Upper lobe of left lung (tissue), 6 donors: ENCODE data around the gene HSD17B11. TPM values are rescaled to one million over a fixed set of nuclear protein-coding genes. Genes with fewer than 3 reads are reported as not detected.
"Not testable (repeated sequence)": the region's sequence is repeated elsewhere in the genome, so short reads cannot be mapped to it uniquely, and the experiment has no call there.

Experiments
- ATAC-seq, 2 donors: fragments of 200-7000 bp; cut with Tn5 transposase; one replicate each; pipeline ENCODE4 v1.9.1; 2022; ENCODE audit warnings: mild to moderate bottlenecking in 2 of 2, moderate library complexity in 2 of 2; ENCODE audit not compliant: low FRiP score in 2 of 2
- DNase-seq, 2 donors: peaks; one replicate each; pipeline ENCODE4 v3.0.0-alpha.2; 2019 to 2020
- H3K27ac ChIP-seq, 4 donors: fragments of 200-600 bp; sonication (generic); one replicate each; pipeline ENCODE4 v1.5.1; 2016 to 2019
- H3K27me3 ChIP-seq, 4 donors: fragments of 200-600 bp; sonication (generic); one replicate each; pipeline ENCODE4 v1.5.1; 2017 to 2019
- H3K36me3 ChIP-seq, 4 donors: fragments of 200-600 bp; sonication (generic); one replicate each; pipeline ENCODE4 v1.5.1; 2016 to 2019
- H3K4me1 ChIP-seq, 4 donors: fragments of 200-600 bp; sonication (generic); one replicate each; pipeline ENCODE4 v1.5.1; 2018 to 2019
- H3K4me3 ChIP-seq, 4 donors: fragments of 200-600 bp; sonication (generic); one replicate each; pipeline ENCODE4 v1.5.1; 2017 to 2019; ENCODE audit warnings: mild to moderate bottlenecking in 2 of 4, moderate library complexity in 1 of 4
- H3K9me3 ChIP-seq, 4 donors: fragments of 200-600 bp; sonication (generic); one replicate each; pipeline ENCODE4 v1.5.1; 2018 to 2019
- EP300 ChIP-seq, 4 donors: sonication (generic); formaldehyde crosslinking; IDR thresholded peaks; one replicate each; pipeline ENCODE4 v1.5.1; 2017; ENCODE audit warnings: antibody characterized with exemption in 4 of 4, control low read depth in 2 of 4
- POLR2A ChIP-seq, 4 donors: fragments of 450-650 bp; IDR thresholded peaks; one replicate each; pipeline ENCODE4 v1.5.1; 2016 to 2017; ENCODE audit warnings: antibody characterized with exemption in 4 of 4, mild to moderate bottlenecking in 2 of 4
- POLR2AphosphoS5 ChIP-seq, 2 donors: sonication (generic); formaldehyde crosslinking; IDR thresholded peaks; one replicate each; pipeline ENCODE4 v1.5.1; 2017; ENCODE audit warnings: antibody characterized with exemption in 2 of 2
- WGBS, 2 donors: methylation state at CpG; one replicate each; pipeline ENCODE4 v1.1.5; 2017 to 2018; 5-methylcytosine and 5-hydroxymethylcytosine counted together
- total RNA-seq, 6 donors: library from RNA; depleted of rRNA in 4 of 6; stranded (reverse); fragments of >200 nt in 4 of 6; gene quantifications; one replicate each; pipeline versions ENCODE4 v1.1.0 to v1.2.1, GENCODE V29; 2016 to 2021
- TF ChIP-seq, protein P1 (sequence below), 6 experiments: fragments of 450-650 bp in 4 of 6; fragments of 200-600 bp in 2 of 6; sonication (generic) in 2 of 6; IDR thresholded peaks; one replicate each; pipeline ENCODE4 v1.5.1; 2016 to 2019; ENCODE audit warnings: antibody characterized with exemption in 6 of 6
- donor health status: DM: no; HTN: no; CAD: no; lungs with moderate emphysema.
- donor health status: DM: no; HTN: yes; CAD: no; lungs with severe emphysema.

HSD17B11 gene
- total RNA-seq, 6 donors from 2014 or later: 24.4 to 166 (median 93.2) TPM

GRCh38 chr4:87414816-87415215 lies 23.8 kb upstream of the HSD17B11 start:
- Histone ChIP-seq H3K36me3 (no peaks in the 10 kb centered on the region), H3K9me3 (no peaks in the 10 kb centered on the region), H3K4me1 (no peaks in the 10 kb centered on the region), H3K27ac (no peak overlapping the region), H3K4me3 (no peak overlapping the region), H3K27me3 (no peaks in the 10 kb centered on the region)
- ATAC-seq: no peak
- no peak for TF ChIP-seq EP300 (IDR thresholded peaks at IDR 0.05)
- TF ChIP-seq POLR2AphosphoS5 (IDR thresholded peaks at IDR 0.05): no peak
- TF ChIP-seq, protein P1, sequence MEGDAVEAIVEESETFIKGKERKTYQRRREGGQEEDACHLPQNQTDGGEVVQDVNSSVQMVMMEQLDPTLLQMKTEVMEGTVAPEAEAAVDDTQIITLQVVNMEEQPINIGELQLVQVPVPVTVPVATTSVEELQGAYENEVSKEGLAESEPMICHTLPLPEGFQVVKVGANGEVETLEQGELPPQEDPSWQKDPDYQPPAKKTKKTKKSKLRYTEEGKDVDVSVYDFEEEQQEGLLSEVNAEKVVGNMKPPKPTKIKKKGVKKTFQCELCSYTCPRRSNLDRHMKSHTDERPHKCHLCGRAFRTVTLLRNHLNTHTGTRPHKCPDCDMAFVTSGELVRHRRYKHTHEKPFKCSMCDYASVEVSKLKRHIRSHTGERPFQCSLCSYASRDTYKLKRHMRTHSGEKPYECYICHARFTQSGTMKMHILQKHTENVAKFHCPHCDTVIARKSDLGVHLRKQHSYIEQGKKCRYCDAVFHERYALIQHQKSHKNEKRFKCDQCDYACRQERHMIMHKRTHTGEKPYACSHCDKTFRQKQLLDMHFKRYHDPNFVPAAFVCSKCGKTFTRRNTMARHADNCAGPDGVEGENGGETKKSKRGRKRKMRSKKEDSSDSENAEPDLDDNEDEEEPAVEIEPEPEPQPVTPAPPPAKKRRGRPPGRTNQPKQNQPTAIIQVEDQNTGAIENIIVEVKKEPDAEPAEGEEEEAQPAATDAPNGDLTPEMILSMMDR (IDR thresholded peaks at IDR 0.05): no peak
- no peak for TF ChIP-seq POLR2A (IDR thresholded peaks at IDR 0.05)
- DNase-seq: no peak

- H3K36me3 ChIP-seq: no peaks in the 10 kb centered on the region
- no peaks in the 10 kb centered on the region for H3K27me3 ChIP-seq
- no peak overlapping the region for H3K27ac ChIP-seq
- ATAC-seq: no peak
- WGBS, 2 donors: 79 to 91% methylated on average over 2 of the region's 2 CpGs
- H3K4me1 ChIP-seq: no peaks in the 10 kb centered on the region
- H3K9me3 ChIP-seq: no peaks in the 10 kb centered on the region
- TF ChIP-seq POLR2A (IDR thresholded peaks at IDR 0.05): no peak
- no peak for TF ChIP-seq EP300 (IDR thresholded peaks at IDR 0.05)
- TF ChIP-seq, protein P1 (IDR thresholded peaks at IDR 0.05): no peak
- TF ChIP-seq POLR2AphosphoS5 (IDR thresholded peaks at IDR 0.05): no peak
- no peak overlapping the region for H3K4me3 ChIP-seq
- no peak for DNase-seq
Observed at GRCh38 chr4:87410679-87411078, 19.7 kb upstream of the HSD17B11 start.

- Histone ChIP-seq H3K27me3 (no peaks in the 10 kb centered on the region), H3K9me3 (no peaks in the 10 kb centered on the region), H3K4me3 (no peak overlapping the region), H3K36me3 (no peaks in the 10 kb centered on the region), H3K4me1 (no peaks in the 10 kb centered on the region), H3K27ac (no peak overlapping the region)
- WGBS, 2 donors: 37 to 44% methylated on average over 2 of the region's 2 CpGs
- no peak for ATAC-seq
- TF ChIP-seq EP300 (IDR thresholded peaks at IDR 0.05): no peak
- TF ChIP-seq POLR2AphosphoS5 (IDR thresholded peaks at IDR 0.05): no peak
- TF ChIP-seq, protein P1 (IDR thresholded peaks at IDR 0.05): no peak
- no peak for DNase-seq
Observed at GRCh38 chr4:87410157-87410556, 19.2 kb upstream of the HSD17B11 start.

DNA sequence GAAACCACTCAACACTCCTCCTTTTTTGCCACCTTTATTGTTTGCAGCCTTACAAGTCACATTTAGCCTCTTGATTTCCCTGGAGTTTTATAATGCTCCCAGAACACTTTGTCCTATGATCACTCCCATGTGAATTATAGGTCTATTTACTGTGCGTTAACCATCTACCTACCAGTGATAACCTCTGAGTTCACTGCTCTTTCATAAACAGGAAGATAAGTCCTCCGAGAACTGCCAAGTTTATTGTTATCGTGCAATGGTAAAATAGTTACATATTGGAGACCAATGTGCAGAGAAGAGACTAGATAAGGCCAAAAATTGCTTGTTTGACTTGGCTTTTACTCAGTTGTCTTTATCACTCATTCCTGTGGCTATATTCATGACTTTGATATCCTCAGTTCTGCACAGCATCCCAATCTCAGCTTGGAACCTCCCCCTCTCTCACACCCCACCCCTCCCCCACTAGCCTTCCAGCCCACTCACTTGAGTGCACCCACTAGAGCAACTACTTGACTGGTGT lies 18.5 kb upstream of the HSD17B11 start:
- Histone ChIP-seq H3K36me3 (no peaks in the 10 kb centered on the region), H3K9me3 (no peaks in the 10 kb centered on the region), H3K27ac (no peak overlapping the region), H3K27me3 (no peaks in the 10 kb centered on the region), H3K4me3 (no peak overlapping the region), H3K4me1 (no peaks in the 10 kb centered on the region)
- TF ChIP-seq, protein P1 (IDR thresholded peaks at IDR 0.05): no peak
- no peak for TF ChIP-seq EP300 (IDR thresholded peaks at IDR 0.05)
- TF ChIP-seq POLR2AphosphoS5 (IDR thresholded peaks at IDR 0.05): no peak
- TF ChIP-seq POLR2A (IDR thresholded peaks at IDR 0.05): no peak
- DNase-seq (no peak), ATAC-seq (no peak)
- WGBS, 2 donors: 49 to 66% methylated on average over 3 of the region's 3 CpGs

GRCh38 chr4:87406902-87407301 lies 15.9 kb upstream of the HSD17B11 start:
- not testable (repeated sequence) for DNase-seq, H3K9me3 ChIP-seq, H3K27ac ChIP-seq, H3K4me3 ChIP-seq, H3K4me1 ChIP-seq, H3K27me3 ChIP-seq, H3K36me3 ChIP-seq, ATAC-seq
- 54 to 79% methylated on average over 4 of the region's 4 CpGs for WGBS, 2 donors
